Measurements from ENCODE around the gene ME1.
"Not testable (repeated sequence)": the region's sequence is repeated elsewhere in the genome, so short reads cannot be mapped to it uniquely, and the experiment has no call there.

The ME1 gene

DNA sequence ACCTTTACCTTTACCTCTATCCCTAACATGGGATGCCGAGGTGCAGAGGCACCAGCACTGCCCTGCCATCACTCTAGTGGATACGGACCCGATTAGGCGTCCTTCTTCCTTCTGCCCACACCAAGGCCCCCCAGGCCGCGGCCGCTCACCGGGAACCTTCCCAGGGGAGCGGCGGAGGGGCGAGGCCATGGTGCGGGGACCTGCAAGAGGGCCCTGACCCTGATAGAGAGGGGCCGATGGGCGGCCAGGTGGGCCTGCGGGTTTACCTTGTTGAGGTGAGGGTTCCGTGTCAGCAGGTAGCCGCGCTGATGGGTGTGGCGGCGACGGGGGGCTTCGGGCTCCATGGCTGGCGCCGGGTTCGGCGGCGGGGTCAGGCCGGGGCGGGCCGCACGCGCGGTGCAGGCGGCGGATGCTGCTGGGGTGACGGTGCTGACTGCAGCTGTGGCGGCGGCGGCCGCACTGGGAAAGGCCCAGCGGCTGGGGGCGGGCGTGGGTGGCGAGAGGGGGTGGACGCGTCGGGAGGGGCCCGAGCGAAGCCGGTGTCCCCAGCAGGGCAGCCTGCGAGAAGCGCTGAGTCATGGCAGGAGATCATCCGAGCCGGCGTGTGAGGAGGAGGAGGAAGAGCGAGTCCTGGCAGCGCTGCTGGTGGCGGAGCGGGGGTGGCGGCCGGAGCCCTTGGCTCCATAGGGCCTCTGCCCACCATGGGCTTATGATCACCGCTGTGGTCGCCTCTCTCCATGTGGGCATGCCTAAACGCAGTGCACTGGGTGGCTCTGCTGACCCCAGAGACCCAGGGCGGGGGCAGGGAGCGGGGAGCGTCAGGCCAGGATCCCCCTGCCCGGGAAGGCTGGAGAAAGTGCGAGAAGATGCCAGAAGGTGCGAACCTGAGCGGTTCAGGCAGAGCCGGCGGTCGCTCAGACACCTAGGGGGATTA lies at the start of gene ME1:
Gene ME1, minus strand, starts transcription at position 441 of the 934 bp plus-strand sequence. Its CDS starts 97 bp downstream, at position 344.
- DNase-seq, result peak; percentile 96 to 99 (median 98)

DNA sequence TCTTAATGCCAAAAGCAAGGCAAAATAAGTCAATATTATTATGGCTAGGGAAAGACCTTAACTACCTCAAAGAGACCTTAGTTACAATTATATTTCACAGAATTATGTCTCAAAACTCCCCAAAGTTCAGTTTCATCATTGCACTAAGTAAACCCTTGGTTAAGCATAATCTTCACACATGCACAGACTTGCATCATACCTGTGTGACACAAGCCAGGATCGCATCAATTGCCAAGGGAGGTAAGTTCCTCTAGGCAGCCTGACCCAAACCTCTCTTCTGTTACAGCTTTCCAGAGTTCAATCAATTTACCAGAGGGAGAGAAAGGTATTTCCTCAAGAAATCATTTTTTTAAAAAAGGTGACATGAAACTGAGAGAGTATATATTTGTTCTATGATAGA lies 49.6 kb upstream of the ME1 start:
- no peak for DNase-seq

DNA sequence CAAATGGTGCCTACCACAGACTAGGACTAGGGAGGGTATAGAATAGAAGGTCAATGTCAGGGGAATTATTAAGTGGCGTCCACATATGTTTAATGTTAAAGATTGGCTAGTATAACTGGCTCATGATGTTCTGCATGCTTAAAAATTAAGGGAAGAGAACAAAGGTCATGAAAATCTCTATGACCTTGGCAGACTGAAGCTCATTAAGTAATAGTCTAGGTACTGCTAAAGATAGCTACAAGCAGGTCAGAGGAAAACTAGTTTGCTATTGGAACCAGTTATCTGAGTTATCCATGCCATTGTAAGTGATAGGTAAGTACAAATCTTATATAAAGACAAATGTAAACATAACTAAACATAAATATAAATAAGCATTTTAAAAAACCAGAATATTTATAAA lies 48.5 kb upstream of the ME1 start:
- no peak for DNase-seq

DNA sequence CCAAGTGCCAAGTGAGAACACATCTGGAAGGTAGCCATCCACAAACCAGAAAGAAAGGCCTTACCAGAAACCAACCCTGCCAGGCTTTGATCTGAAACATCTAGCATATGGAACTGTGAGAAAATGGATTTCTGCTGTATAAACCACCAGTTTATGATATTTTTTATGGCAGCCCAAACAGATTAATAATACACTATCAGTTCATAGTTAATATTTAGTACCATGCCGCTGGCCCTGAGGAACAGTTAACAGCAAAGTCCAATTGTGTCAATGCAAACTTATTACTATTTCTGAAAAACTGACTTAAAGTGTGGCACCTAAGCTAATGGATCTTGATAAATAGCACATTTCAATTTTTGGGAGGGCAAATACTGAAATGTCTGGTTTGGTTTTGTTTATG lies 46.1 kb upstream of the ME1 start:
- no peak for DNase-seq

DNA sequence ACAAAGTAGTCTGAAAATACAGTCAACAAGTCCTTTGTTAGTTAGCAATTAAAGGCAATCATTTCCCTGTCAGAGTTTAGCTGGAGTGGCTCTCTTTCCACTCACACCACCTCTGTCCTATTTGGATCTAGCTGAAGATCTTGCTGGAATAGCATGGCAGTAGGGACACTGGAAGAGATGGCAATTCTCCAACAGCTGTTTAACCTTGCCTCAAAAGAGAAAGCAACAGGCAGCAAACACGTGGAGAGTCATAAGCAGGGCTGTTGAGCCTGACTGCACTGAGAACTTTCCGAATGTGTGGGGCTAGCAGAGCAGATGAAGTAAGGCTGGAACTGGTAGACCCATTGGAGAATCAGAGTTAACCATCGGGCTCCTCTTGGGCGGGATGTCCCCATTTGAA lies 43.5 kb upstream of the ME1 start:
- DNase-seq, result peak in 1 of 3 donors; percentile 17

DNA sequence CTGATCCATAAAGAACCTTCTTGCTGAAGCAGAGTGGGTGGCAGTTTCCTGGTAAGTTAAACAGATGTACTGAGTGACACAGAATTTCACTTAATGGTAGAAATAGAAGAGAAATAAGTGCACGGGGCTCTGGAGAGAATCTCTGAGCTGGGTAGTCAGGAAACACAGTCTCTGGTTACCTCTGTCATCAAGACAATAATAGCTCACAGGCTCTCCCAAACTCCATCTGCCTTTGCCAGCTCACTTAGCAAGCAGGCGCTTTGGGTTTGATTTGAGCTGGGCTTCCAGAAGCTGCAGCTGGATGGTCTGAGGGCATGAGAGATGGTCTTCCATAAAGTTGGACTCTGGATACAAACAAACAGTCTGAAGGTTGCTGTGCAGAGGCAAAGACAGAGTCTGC lies 41.9 kb upstream of the ME1 start:
- DNase-seq, result no peak

DNA sequence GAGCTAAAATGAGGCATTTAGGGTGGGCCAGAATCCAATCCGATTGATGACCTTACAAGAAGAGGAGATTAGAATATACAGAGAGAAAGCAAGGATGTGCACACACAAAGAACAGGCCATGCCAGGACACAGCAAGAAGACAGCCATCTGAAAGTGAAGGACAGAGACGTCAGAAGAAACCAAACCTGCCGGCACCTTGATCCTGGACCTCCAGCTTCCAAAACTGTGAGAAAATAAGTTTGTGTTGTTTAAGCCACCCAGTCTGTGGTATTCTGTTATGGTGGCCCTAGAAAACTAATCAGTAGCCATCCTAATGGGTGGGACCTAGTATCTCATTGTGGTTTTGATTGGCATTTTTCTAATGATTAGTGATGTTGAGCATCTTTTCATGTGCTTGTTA lies 39.7 kb upstream of the ME1 start:
- DNase-seq, result no peak

DNA sequence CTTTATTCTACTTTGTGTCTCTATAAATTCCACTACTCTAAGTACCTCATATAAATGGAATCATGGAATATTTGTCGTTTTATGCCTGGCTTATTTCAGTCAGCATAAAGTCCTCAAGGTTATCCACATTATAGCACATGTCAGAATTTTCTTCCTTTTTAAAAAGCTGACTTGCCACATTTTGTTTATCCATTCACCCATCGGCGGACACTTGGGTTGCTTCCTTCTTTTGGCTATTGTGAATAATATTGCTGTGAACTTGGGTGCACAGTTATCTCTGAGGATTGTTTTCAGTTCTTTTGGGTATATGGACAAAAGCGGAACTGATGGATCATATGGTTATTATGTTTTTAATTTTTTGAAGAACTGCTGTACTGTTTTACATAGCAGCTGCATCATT lies 39.1 kb upstream of the ME1 start:
- peak in 1 of 3 donors; percentile 25 for DNase-seq

DNA sequence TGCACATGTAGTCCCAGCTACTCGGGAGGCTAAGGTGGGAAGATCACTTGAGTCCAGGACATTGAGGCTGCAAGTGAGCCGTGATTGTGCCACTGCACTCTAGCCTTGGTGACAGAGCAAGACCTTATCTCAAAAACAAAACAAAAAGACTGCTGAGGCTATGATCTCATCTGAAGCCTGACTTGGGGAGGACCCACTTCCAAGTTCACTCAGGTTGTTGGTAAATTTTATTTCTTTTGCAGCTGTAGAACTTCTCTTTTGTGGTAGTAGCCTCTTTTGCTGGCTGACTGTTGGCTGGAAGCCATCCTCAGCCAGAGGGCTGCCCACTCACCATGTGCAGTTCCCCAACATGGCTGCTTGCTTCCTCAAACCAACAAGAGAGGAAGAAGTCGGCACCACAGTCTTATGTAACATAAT lies 36.8 kb upstream of the ME1 start:
- DNase-seq, result peak; percentile 92 to 96 (median 95)

DNA sequence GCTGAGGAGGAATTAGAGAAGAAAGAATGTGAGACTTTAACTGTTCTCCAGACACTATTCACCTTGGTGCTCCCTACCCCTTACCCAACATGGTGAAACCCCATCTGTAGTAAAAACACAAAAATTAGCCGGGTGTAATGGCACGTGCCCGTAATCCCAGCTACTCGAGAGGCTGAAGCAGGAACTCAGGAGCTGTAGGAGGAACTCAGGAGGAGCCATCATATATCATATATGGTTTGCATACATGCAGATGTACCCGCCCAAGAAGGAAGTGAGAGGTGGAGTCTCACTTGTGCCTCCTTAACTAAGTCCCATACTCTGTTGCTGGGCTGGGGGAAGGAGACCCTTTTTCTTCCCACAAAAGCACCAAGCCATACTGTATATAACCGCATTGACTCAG lies 35.5 kb upstream of the ME1 start:
- no peak for DNase-seq

DNA sequence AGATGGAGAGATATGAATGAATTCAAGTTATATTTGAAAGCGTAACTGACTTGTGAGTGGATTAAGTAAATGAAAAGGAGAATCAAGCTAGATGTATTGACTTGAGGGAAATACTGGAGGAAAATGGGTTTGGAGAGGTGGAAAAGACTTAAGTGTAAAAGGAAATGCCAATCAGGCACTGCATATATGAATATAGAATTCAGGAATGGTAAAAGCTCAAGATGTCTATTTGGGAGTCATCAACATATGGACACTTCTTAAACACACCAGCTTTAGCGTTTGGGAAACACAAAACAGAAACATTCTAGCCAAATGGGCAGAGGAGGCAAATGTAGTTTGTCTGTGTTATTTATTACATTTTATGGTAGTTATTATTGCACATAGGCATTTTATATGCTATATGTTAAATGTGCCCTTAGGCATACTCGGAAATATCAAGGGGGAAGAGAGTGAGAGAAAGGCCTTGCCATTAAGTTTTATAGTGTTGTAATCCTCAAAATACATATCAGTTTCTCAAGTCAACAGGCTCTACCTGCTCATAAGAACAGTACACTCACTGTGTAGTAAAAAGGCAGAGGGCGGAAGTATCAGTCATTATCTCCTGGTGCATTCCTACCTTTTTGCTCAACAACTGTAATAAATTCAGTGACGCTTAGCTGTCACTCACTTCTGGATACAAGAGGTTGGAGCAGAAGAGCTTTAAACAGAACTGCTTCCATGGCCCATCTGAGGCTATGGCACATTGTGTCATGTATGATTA lies 33.7 kb upstream of the ME1 start:
- no peak for DNase-seq

DNA sequence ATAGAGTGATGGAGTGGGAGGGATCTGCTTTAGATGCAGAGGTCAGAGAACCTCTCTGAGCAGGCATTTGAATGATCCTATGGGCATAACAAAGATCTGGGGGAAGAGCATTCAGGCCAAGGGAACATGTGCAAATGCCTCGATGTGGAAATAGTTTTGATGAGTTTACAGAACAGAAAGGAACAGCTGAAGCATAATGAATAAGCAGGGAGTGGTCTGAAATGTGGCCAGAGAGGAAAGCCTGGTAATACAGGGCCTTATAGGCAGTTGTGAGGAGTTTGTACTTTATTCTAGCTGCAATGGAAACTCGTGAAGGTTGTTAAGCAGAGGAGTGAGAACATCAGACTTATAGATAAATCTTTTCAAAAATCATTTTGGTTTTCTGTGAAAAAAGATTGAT lies 33.0 kb upstream of the ME1 start:
- peak; percentile 65 to 84 (median 82) for DNase-seq

DNA sequence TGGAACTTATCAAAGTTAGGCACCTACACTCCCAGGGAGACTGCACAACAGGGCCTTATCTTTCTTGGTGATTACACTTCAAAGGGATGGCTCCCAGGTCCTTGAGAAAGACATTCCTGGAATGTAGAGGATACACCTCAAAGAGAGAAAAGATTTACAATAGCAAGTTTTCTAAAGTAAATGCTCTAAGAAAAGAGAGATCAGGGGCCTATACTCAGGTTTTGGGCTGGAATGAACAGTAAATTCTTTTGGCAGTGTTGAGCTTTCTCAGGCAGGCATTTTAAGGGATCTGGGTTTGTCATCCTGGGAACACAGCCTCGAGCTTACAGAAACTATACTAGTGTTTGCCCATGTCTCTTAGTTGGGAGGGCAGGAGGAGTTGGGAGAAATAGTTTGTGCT lies 31.7 kb upstream of the ME1 start:
- DNase-seq, result no peak

DNA sequence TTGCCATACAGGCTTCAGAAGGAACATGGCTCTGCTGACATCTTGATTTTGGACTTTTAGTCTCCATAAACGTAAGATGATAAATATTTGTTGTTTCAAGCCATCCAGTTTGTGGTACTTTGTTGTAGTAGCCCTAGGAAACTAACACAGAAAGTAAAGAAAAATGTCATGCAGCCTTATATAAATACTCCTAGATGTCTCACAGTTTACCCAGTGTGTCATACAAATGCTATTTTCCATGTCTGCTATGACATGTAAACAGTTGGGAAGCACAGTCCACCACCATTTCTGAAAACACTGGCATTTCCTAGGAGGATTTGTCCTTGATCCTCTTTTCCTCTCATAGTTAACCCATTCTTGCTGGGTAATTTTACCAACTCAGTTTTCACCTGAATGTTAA lies 30.6 kb upstream of the ME1 start:
- no peak for DNase-seq

DNA sequence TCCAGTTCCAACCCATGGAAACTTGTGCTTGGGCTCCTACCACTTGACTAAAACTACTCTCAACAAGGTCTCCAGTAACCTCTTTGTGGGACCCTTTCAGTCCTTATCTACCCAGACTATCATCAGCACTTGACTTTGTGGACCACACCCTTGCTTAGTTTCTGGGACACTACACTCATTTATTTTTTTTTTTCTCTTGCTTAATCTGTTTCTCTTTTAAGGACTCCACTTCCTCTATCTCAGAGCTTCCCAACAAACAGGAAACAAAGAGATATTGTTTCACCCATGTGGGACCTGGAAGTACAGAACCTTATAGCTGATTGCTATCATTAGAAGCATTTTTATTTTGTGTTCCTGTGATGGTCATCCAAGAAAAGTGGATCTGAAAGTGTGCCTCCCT lies 28.8 kb upstream of the ME1 start:
- DNase-seq, result peak; percentile 41 to 65 (median 63)

DNA sequence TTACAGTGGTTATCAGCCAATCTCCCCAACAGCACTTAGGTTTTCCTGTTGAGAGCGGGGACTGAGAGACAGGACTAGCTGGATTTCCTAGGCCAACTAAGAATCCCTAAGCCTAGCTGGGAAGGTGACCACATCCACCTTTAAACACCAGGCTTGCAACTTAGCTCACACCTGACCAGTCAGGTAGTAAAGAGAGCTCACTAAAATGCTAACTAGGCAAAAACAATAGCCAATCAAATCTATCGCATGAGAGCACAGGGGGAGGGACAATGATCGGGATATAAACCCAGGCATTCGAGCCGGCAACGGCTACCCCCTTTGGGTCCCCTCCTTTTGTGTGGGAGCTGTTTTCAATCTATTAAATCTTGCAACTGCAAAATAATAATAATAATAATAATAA lies 19.2 kb upstream of the ME1 start:
- not testable (repeated sequence) for DNase-seq

DNA sequence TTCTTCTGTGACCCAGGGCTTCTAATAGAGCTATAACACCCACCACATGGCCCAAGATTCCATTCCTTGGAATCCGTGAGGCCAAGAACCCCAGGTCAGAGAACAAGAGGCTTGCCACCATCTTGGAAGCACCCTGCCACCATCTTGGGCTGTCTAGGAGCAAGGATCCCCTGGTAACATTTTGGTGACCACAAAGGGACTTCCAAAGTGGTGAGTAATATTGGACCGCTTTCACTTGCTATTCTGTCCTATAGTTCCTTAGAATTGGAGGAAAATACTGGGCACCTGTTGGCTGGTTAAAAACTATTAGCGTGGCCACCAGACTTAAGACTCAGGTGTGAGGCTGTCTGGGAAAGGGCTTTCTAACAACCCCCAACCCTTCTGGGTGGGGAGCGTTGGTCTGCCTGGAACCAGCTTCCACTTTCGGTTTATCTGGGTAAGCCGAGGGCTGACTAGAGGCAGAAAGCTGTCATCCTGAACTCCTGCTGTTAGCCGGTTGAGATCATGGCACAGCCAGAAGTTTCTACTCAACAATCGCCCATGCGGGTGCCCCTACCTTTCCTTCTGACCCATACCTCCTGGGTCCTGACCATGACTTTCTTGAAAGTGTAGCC lies 13.3 kb upstream of the ME1 start:
- DNase-seq, result peak; percentile 58 to 77 (median 64)

DNA sequence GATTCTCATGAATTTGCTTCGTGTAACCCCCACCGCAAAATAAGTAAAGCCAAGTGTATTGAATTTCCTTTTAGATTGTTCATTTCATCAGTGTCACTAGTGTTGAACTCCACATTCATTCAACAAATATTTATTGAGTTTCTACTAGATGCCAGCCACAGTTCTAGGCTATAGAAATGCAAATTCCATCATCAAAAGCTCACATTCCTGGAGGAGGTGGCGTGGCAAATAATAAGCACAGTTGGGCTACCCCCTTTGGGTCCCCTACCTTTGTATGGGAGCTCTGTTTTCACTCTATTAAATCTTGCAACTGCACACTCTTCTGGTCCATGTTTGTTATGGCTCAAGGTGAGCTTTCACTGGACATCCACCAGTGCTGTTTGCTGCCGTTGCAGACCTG lies 12.7 kb upstream of the ME1 start:
- no peak for DNase-seq

DNA sequence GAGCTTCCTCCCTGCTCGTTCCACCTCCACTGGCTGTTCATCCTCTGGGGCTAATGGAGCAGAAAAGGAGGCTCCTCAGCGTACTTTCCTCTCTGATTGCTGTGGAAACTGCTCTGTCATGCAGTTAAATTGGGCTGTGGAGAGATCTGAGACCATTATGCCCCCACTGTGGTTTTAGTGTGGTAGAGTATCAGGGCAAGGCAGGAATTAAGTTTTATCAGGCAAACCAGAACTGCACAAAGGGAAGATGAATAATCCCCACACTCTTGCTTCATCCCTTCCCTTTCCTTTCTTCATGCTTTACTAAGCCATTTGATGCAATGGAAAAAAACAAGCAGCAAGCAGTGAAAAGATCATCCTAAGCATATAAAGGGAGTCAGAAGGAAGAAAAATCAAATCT lies 11.9 kb upstream of the ME1 start:
- DNase-seq, result peak; percentile 70 to 85 (median 82)

DNA sequence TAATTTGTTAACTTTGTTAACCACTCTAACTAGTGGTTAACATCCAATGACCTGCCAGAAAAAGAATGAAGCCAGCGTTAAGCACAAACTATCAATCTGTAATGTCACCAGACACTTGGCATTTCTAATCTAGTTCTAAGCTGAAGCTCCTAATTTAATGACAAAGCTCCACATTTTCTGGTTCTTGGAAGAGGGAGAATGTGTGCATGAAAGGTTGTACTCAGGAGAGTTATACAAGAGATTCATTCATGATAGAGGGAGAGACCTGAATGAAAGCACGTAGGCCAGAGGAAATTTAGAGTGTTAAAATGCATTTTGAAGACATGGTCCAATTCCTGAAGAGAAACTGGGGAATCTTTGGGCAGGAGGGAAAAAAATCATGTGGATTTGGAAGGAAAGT lies 8.3 kb upstream of the ME1 start:
- DNase-seq, result no peak

DNA sequence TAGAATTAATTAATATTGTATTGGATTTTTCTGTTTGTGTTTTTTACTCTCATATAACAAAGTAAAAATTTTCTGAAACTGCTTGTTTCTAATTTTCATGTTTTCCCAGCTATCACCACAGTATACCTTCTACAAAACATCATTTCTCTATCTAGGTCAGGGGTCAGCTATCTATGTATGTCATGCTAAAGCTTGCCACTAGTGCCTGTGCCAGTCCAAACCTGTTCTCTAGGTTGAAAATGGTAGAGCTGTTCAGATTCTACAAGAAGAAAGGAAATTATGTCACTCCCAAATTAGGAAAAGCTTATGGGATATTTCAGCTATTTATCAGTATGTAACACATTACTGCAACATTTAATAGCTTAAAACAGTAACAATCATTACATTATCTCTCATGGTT lies 5.8 kb upstream of the ME1 start:
- no peak for DNase-seq

DNA sequence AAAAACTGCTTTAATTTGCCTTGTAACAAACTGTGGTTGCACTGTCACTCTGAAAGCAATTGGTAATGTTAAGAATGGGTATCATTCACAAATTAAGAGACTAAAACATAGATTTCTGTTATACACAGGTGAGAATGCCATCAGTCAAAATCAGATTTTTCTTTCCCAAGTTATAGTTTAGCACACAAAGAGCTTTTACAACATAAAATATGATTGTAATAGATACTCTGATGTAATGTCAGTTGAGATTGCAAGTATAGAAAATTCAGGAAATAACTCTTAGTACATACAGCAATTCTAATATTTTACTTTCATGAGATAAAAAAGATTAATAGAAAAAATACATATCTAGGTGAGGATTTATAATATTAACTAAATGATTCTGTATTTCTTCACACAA lies 2.3 kb upstream of the ME1 start:
- DNase-seq, result peak in 2 of 3 donors; percentile 28 to 29

DNA sequence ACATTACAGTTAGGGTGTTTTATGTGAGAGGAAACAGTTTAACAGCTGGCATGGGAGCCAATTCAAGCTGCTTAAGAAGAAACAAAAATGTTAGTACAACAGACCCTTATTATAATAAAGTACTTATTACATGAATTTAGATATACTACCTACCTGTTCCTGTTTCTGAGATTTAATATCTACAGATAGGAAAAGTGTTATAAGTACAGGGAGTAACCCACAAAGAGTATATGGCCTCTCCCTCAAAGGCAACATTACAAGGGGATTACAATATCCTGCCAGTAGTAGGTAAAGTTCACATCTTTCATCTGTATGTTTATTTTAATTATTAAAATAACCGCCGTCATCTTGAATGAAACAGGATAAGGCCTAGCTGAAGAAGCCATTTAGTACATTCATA lies 1.8 kb upstream of the ME1 start:
- no peak for DNase-seq

All from suppressor macrophage treated with lipopolysaccharide for 1 hour (primary cell).